AG09319 (cell line): ENCODE data around the gene EBI3.

Experiments
- DNase-seq: peaks from one replicate; pipeline ENCODE4 v3.0.0-alpha.2; 2010; ENCODE audit warnings: low read depth; ENCODE audit errors: extremely low read depth
- CTCF ChIP-seq: IDR thresholded peaks from 2 replicates; pipeline ENCODE4 v1.5.1; 2011; ENCODE audit warnings: low read depth, mild to moderate bottlenecking, inconsistent platforms, low read length, moderate library complexity

EBI3 gene

GRCh38 chr19:4229179-4229931 is at the start of gene EBI3:
TSS of gene EBI3 (plus strand) at chr19:4229523. CDS start at chr19:4229551, 28 bp downstream.
- DNase-seq = no peak
- TF ChIP-seq CTCF = no peak

GRCh38 chr19:4181053-4181508 is 48.2 kb upstream of the EBI3 start:
- no peak for DNase-seq
- TF ChIP-seq CTCF = no peak

- DNase-seq = peak; percentile 89
- TF ChIP-seq CTCF = no peak
Observed at GRCh38 chr19:4182084-4182810, 47.1 kb upstream of the EBI3 start, which contains the start of the genes ANKRD24 and SIRT6. TSS of gene ANKRD24 (plus strand) at chr19:4182689. CDS start at chr19:4186426, 3,737 bp downstream. TSS of gene SIRT6 (minus strand) at chr19:4182563. CDS start at chr19:4182539, 24 bp downstream.

- DNase-seq = no peak
- TF ChIP-seq CTCF = no peak
Observed at GRCh38 chr19:4183967-4184717, 45.2 kb upstream of the EBI3 start.

- DNase-seq = no peak
- no peak for TF ChIP-seq CTCF
Observed at GRCh38 chr19:4184718-4185352, 44.5 kb upstream of the EBI3 start.

- TF ChIP-seq CTCF = no peak
- DNase-seq = no peak
Observed at GRCh38 chr19:4185413-4186086, 43.8 kb upstream of the EBI3 start.
